Lower lobe of right lung (tissue), 2 donors: ENCODE measurements around the gene NR6A1. TPM values are rescaled to one million over a fixed set of nuclear protein-coding genes. Genes with fewer than 3 reads are reported as not detected.

ENCODE experiments used
- ATAC-seq, 2 donors: fragments of 200-7000 bp; cut with Tn5 transposase; one replicate each; pipeline ENCODE4 v1.9.1; 2020 to 2022; ENCODE audit warnings: mild to moderate bottlenecking in 2 of 2, moderate library complexity in 2 of 2
- DNase-seq: peaks from one replicate; pipeline ENCODE4 v3.0.0-alpha.2; 2020
- H3K27ac ChIP-seq: fragments of 200-600 bp; one replicate; pipeline ENCODE4 v1.8.0; 2022
- H3K27me3 ChIP-seq: fragments of 200-600 bp; one replicate; pipeline ENCODE4 v1.8.0; 2022; ENCODE audit warnings: low read depth
- H3K36me3 ChIP-seq: fragments of 200-600 bp; one replicate; pipeline ENCODE4 v1.8.0; 2022; ENCODE audit warnings: mild to moderate bottlenecking
- H3K4me1 ChIP-seq: fragments of 200-600 bp; one replicate; pipeline ENCODE4 v1.8.0; 2022
- H3K4me3 ChIP-seq: fragments of 200-600 bp; one replicate; pipeline ENCODE4 v1.8.0; 2022; ENCODE audit warnings: mild to moderate bottlenecking
- H3K9me3 ChIP-seq: fragments of 200-600 bp; one replicate; pipeline ENCODE4 v1.8.0; 2022
- CTCF ChIP-seq: fragments of 200-600 bp; IDR thresholded peaks from one replicate; pipeline ENCODE4 v1.8.0; 2022; ENCODE audit warnings: antibody characterized with exemption, mild to moderate bottlenecking
- intact Hi-C: fragments of 100-400 bp; cut with DNase I; formaldehyde crosslinking; loops from one replicate; pipeline ENCODE4 v1.11.0; 2022
- total RNA-seq: library from RNA; stranded (reverse); fragmentation: NEBNext Ultra II Directional; extraction: Animal tissue kit (Norgen Biotek cat#: 25700); gene quantifications from one replicate; pipeline ENCODE4 v1.2.1, GENCODE V29; 2021
- donor health status: DM: no; HTN: yes; CAD: no; lungs with severe emphysema.

NR6A1 gene
- total RNA-seq, 1 donor from 2014 or later = 4.5 TPM

GRCh38 chr9:124493218-124493617 lies 277.9 kb downstream of the NR6A1 start:
- Histone ChIP-seq H3K27me3 (peaks cover 26% of the 10 kb centered on the region), H3K9me3 (no peaks in the 10 kb centered on the region), H3K27ac (no peak overlapping the region), H3K4me3 (no peak overlapping the region), H3K4me1 (no peaks in the 10 kb centered on the region), H3K36me3 (no peaks in the 10 kb centered on the region)
- DNase-seq (no peak), ATAC-seq (no peak)
- intact Hi-C loops = no loop called here
- TF ChIP-seq CTCF = no peak

- no peak for TF ChIP-seq CTCF
- Histone ChIP-seq H3K4me1 (no peaks in the 10 kb centered on the region), H3K27me3 (peaks cover 26% of the 10 kb centered on the region), H3K9me3 (no peaks in the 10 kb centered on the region), H3K27ac (no peak overlapping the region), H3K36me3 (no peaks in the 10 kb centered on the region), H3K4me3 (no peak overlapping the region)
- ATAC-seq (no peak), DNase-seq (no peak)
- intact Hi-C loops = no loop called here
Measured at GRCh38 chr9:124492818-124493217, 278.3 kb downstream of the NR6A1 start.

GRCh38 chr9:124491049-124491975 lies 279.8 kb downstream of the NR6A1 start:
- Histone ChIP-seq H3K4me1 (no peaks in the 10 kb centered on the region), H3K27ac (no peak overlapping the region), H3K9me3 (no peaks in the 10 kb centered on the region), H3K27me3 (peaks cover 41% of the 10 kb centered on the region), H3K4me3 (no peak overlapping the region), H3K36me3 (no peaks in the 10 kb centered on the region)
- TF ChIP-seq CTCF = no peak
- intact Hi-C loops = no loop called here
- ATAC-seq = no peak
- DNase-seq = no peak

- intact Hi-C loops = no loop called here
- DNase-seq (no peak), ATAC-seq (no peak)
- H3K9me3 ChIP-seq = no peaks in the 10 kb centered on the region
- H3K4me1 ChIP-seq = no peaks in the 10 kb centered on the region
- no peak overlapping the region for H3K4me3 ChIP-seq
- H3K36me3 ChIP-seq = no peaks in the 10 kb centered on the region
- TF ChIP-seq CTCF = no peak
- H3K27ac ChIP-seq = no peak overlapping the region
- H3K27me3 ChIP-seq = peaks cover 47% of the 10 kb centered on the region
Measured at GRCh38 chr9:124490004-124490403, 281.1 kb downstream of the NR6A1 start.

- Histone ChIP-seq H3K27ac (no peak overlapping the region), H3K4me1 (no peaks in the 10 kb centered on the region), H3K9me3 (no peaks in the 10 kb centered on the region), H3K4me3 (no peak overlapping the region), H3K27me3 (peaks cover 42% of the 10 kb centered on the region), H3K36me3 (no peaks in the 10 kb centered on the region)
- no peak for ATAC-seq
- intact Hi-C loops = no loop called here
- DNase-seq = no peak
- no peak for TF ChIP-seq CTCF
Measured at GRCh38 chr9:124489222-124489621, 281.9 kb downstream of the NR6A1 start.
